ENCODE results near the gene ANKRD34B. TPM values are rescaled to one million over a fixed set of nuclear protein-coding genes. Genes with fewer than 3 reads are reported as not detected.
A peak's percentile ranks its signal among the peaks of the same experiment; 100 is the strongest.

Gene ANKRD34B
- total RNA-seq, 5 donors from 2014 or later (not counting 1 experiment from before 2014, with no cell fraction given): not detected

DNA sequence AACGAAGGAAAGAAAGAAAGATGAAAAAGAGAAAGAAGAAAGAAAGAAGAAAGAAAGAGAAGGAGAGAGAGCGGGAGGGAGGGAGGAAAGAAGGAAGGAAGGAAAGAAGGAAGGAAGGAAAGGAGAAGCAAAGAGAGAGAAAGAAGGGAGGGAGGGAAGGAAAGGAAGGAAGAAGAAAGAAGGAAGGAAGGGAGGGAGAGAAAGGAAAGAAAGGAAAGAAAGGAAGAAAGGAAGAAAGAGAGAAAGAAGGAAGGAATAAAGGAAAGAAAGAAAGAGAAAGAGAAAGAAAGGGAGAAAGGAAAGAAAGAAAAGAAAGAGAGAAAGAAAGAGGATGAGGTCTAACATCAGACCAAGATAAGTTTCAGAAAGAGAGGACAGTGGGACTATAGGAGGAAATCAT, 9.0 kb upstream of the ANKRD34B start:
- POLR2A ChIA-PET: no interaction called here
- Mint-ChIP-seq H3K27ac (no peak overlapping the region), H3K9me3 (peaks cover 0 to 6% (median 2%) of the 10 kb centered on the region in 3 donors), H3K27me3 (peaks cover 17 to 19% of the 10 kb centered on the region in 2 donors), H3K4me1 (peaks cover 0 to 3% (median 0%) of the 10 kb centered on the region in 3 donors), H3K4me3 (no peak overlapping the region), H3K36me3 (no peaks in the 10 kb centered on the region)
- Histone ChIP-seq H3K36me3 (ENCODE audit: control insufficient read depth in 2 of 2, extremely low read depth in 1 of 2, insufficient read depth in 1 of 2, low read length in 1 of 2) (no peaks in the 10 kb centered on the region), H3K27me3 (replicated peaks in 1 of 2; ENCODE audit: control insufficient read depth in 2 of 2, extremely low read depth in 1 of 2, insufficient read depth in 2 of 2, low read length in 1 of 2) (peaks cover 0 to 7% of the 10 kb centered on the region in 2 experiments), H3K9me3 (no peaks in the 10 kb centered on the region), H3K4me3 (ENCODE audit: control insufficient read depth in 1 of 2, extremely low read depth in 1 of 2, low read length in 1 of 2) (no peak overlapping the region), H3K27ac (ENCODE audit: low read length) (no peak overlapping the region), H3K4me1 (ENCODE audit: control insufficient read depth in 1 of 2, extremely low read depth in 1 of 2, insufficient read depth in 2 of 2, low read length in 2 of 2) (no peaks in the 10 kb centered on the region)
- ATAC-seq (replicated peaks in 1 of 4): no peak
- CTCF ChIA-PET: no interaction called here
- WGBS (ENCODE audit: insufficient coverage): 86% methylated on average over 2 of the region's 2 CpGs
- no peak for DNase-seq

GRCh38 chr5:80577707-80578106, 7.6 kb upstream of the ANKRD34B start:
- CTCF ChIA-PET: interaction anchor here in 1 of 2 donors (0.7 kb wide), 1 partner anchor 96 kb away, joined by 3 read pairs; no protein-coding TSS in a partner anchor
- H3K27ac Mint-ChIP-seq: no peak overlapping the region
- no peak overlapping the region for H3K4me3 Mint-ChIP-seq
- POLR2A ChIA-PET: interaction anchor here in 1 of 2 donors (0.5 kb wide), 1 partner anchor 611 kb away, joined by 4 read pairs; no protein-coding TSS in a partner anchor
- Histone ChIP-seq H3K4me1 (ENCODE audit: control insufficient read depth in 1 of 2, extremely low read depth in 1 of 2, insufficient read depth in 2 of 2, low read length in 2 of 2) (no peaks in the 10 kb centered on the region), H3K27ac (ENCODE audit: low read length) (no peak overlapping the region), H3K36me3 (ENCODE audit: control insufficient read depth in 2 of 2, extremely low read depth in 1 of 2, insufficient read depth in 1 of 2, low read length in 1 of 2) (no peaks in the 10 kb centered on the region), H3K4me3 (ENCODE audit: control insufficient read depth in 1 of 2, extremely low read depth in 1 of 2, low read length in 1 of 2) (no peak overlapping the region), H3K27me3 (replicated peaks in 1 of 2; ENCODE audit: control insufficient read depth in 2 of 2, extremely low read depth in 1 of 2, insufficient read depth in 2 of 2, low read length in 1 of 2) (peaks cover 3 to 6% of the 10 kb centered on the region in 2 experiments), H3K9me3 (no peaks in the 10 kb centered on the region)
- WGBS (ENCODE audit: insufficient coverage): 67% methylated on average over 4 of the region's 5 CpGs
- H3K9me3 Mint-ChIP-seq: peaks cover 0 to 6% (median 2%) of the 10 kb centered on the region in 3 donors
- DNase-seq: no peak
- ATAC-seq (replicated peaks in 1 of 4): no peak
- H3K36me3 Mint-ChIP-seq: no peaks in the 10 kb centered on the region
- H3K27me3 Mint-ChIP-seq: peaks cover 22 to 25% of the 10 kb centered on the region in 2 donors
- peaks cover 0 to 3% (median 0%) of the 10 kb centered on the region in 3 donors for H3K4me1 Mint-ChIP-seq

GRCh38 chr5:80576383-80576782, 6.3 kb upstream of the ANKRD34B start:
- CTCF ChIA-PET: no interaction called here
- Mint-ChIP-seq H3K4me3 (no peak overlapping the region), H3K36me3 (no peaks in the 10 kb centered on the region), H3K27me3 (peaks cover 29 to 34% of the 10 kb centered on the region in 2 donors), H3K27ac (no peak overlapping the region), H3K4me1 (peaks cover 0 to 3% (median 0%) of the 10 kb centered on the region in 3 donors), H3K9me3 (no peaks in the 10 kb centered on the region)
- Histone ChIP-seq H3K27ac (ENCODE audit: low read length) (no peak overlapping the region), H3K9me3 (no peaks in the 10 kb centered on the region), H3K4me3 (ENCODE audit: control insufficient read depth in 1 of 2, extremely low read depth in 1 of 2, low read length in 1 of 2) (no peak overlapping the region), H3K4me1 (ENCODE audit: control insufficient read depth in 1 of 2, extremely low read depth in 1 of 2, insufficient read depth in 2 of 2, low read length in 2 of 2) (no peaks in the 10 kb centered on the region), H3K27me3 (replicated peaks in 1 of 2; ENCODE audit: control insufficient read depth in 2 of 2, extremely low read depth in 1 of 2, insufficient read depth in 2 of 2, low read length in 1 of 2) (peaks cover 9 to 14% of the 10 kb centered on the region in 2 experiments), H3K36me3 (ENCODE audit: control insufficient read depth in 2 of 2, extremely low read depth in 1 of 2, insufficient read depth in 1 of 2, low read length in 1 of 2) (no peaks in the 10 kb centered on the region)
- ATAC-seq (replicated peaks in 1 of 4): no peak
- no CpG with 5 or more reads among the region's 5 CpGs for WGBS (ENCODE audit: insufficient coverage)
- no peak for DNase-seq
- POLR2A ChIA-PET: no interaction called here

- peaks cover 5 to 8% (median 6%) of the 10 kb centered on the region in 3 donors for H3K4me1 Mint-ChIP-seq
- no peaks in the 10 kb centered on the region for H3K9me3 ChIP-seq
- H3K27ac ChIP-seq (ENCODE audit: low read length): no peak overlapping the region
- no peak overlapping the region for H3K4me3 ChIP-seq (ENCODE audit: control insufficient read depth in 1 of 2, extremely low read depth in 1 of 2, low read length in 1 of 2)
- ChIA-PET POLR2A (no interaction called here), CTCF (no interaction called here)
- 100% methylated on average over 1 of the region's 3 CpGs for WGBS (ENCODE audit: insufficient coverage)
- no peak for DNase-seq
- peaks cover 41 to 53% of the 10 kb centered on the region in 2 donors for H3K27me3 Mint-ChIP-seq
- H3K9me3 Mint-ChIP-seq: no peaks in the 10 kb centered on the region
- no peak overlapping the region for H3K4me3 Mint-ChIP-seq
- H3K4me1 ChIP-seq (ENCODE audit: control insufficient read depth in 1 of 2, extremely low read depth in 1 of 2, insufficient read depth in 2 of 2, low read length in 2 of 2): peaks cover 5 to 15% of the 10 kb centered on the region in 2 experiments
- H3K27me3 ChIP-seq (replicated peaks in 1 of 2; ENCODE audit: control insufficient read depth in 2 of 2, extremely low read depth in 1 of 2, insufficient read depth in 2 of 2, low read length in 1 of 2): peaks cover 16 to 43% of the 10 kb centered on the region in 2 experiments
- no peak overlapping the region for H3K27ac Mint-ChIP-seq
- no peaks in the 10 kb centered on the region for H3K36me3 ChIP-seq (ENCODE audit: control insufficient read depth in 2 of 2, extremely low read depth in 1 of 2, insufficient read depth in 1 of 2, low read length in 1 of 2)
- no peak for ATAC-seq (replicated peaks in 1 of 4)
- H3K36me3 Mint-ChIP-seq: no peaks in the 10 kb centered on the region
Measured at GRCh38 chr5:80573062-80573461, 3.0 kb upstream of the ANKRD34B start.

- Histone ChIP-seq H3K4me3 (ENCODE audit: control insufficient read depth in 1 of 2, extremely low read depth in 1 of 2, low read length in 1 of 2) (peak overlapping the region in 1 of 2 donors; percentile 68), H3K4me1 (ENCODE audit: control insufficient read depth in 1 of 2, extremely low read depth in 1 of 2, insufficient read depth in 2 of 2, low read length in 2 of 2) (peaks cover 5 to 15% of the 10 kb centered on the region in 2 experiments), H3K27ac (ENCODE audit: low read length) (no peak overlapping the region), H3K27me3 (replicated peaks in 1 of 2; ENCODE audit: control insufficient read depth in 2 of 2, extremely low read depth in 1 of 2, insufficient read depth in 2 of 2, low read length in 1 of 2) (peaks cover 22 to 50% of the 10 kb centered on the region in 2 experiments), H3K9me3 (no peaks in the 10 kb centered on the region), H3K36me3 (ENCODE audit: control insufficient read depth in 2 of 2, extremely low read depth in 1 of 2, insufficient read depth in 1 of 2, low read length in 1 of 2) (no peaks in the 10 kb centered on the region)
- ChIA-PET CTCF (interaction anchor here in 1 of 2 donors (0.6 kb wide), 1 partner anchor 88 kb away, joined by 3 read pairs; no protein-coding TSS in a partner anchor), POLR2A (interaction anchor here in 1 of 2 donors (0.6 kb wide), 1 partner anchor 555 kb away, joined by 3 read pairs; no protein-coding TSS in a partner anchor)
- WGBS (ENCODE audit: insufficient coverage): 5% methylated on average over 89 of the region's 89 CpGs
- no peaks in the 10 kb centered on the region for H3K9me3 Mint-ChIP-seq
- H3K36me3 Mint-ChIP-seq: no peaks in the 10 kb centered on the region
- H3K27me3 Mint-ChIP-seq: peaks cover 54 to 66% of the 10 kb centered on the region in 2 donors
- no peak overlapping the region for H3K27ac Mint-ChIP-seq
- DNase-seq (no peak), ATAC-seq (replicated peaks in 1 of 4) (no peak)
- H3K4me1 Mint-ChIP-seq: peaks cover 5 to 8% (median 6%) of the 10 kb centered on the region in 3 donors
- H3K4me3 Mint-ChIP-seq: peak overlapping the region in 1 of 3 donors; percentile 57
Measured at GRCh38 chr5:80569086-80569960, 757 bp downstream of the ANKRD34B start.

DNA sequence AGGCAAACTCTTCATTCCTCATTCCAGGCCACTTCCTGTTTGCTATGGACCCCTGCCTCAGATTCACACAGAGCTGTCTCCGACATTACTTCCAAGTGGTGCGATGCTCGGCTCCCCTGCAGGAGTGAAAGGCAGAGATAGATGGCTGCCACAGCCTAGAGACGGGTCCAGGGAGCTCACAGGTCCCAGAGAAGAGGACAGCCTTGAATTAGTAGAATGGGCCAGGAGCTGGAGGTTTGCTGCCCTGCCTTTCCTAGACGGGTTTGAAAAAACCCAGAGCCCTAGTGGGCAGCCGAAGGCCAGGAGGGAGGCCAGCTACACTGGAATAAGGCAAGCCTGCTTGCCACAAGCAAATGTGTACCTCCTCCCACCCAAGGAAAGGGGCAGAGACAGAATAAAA, 1.8 kb downstream of the ANKRD34B start:
- Histone ChIP-seq H3K36me3 (ENCODE audit: control insufficient read depth in 2 of 2, extremely low read depth in 1 of 2, insufficient read depth in 1 of 2, low read length in 1 of 2) (no peaks in the 10 kb centered on the region), H3K27me3 (replicated peaks in 1 of 2; ENCODE audit: control insufficient read depth in 2 of 2, extremely low read depth in 1 of 2, insufficient read depth in 2 of 2, low read length in 1 of 2) (peaks cover 19 to 50% of the 10 kb centered on the region in 2 experiments), H3K4me3 (ENCODE audit: control insufficient read depth in 1 of 2, extremely low read depth in 1 of 2, low read length in 1 of 2) (no peak overlapping the region), H3K27ac (ENCODE audit: low read length) (no peak overlapping the region), H3K9me3 (no peaks in the 10 kb centered on the region), H3K4me1 (ENCODE audit: control insufficient read depth in 1 of 2, extremely low read depth in 1 of 2, insufficient read depth in 2 of 2, low read length in 2 of 2) (peaks cover 5 to 15% of the 10 kb centered on the region in 2 experiments)
- H3K27me3 Mint-ChIP-seq: peaks cover 49 to 64% of the 10 kb centered on the region in 2 donors
- no peaks in the 10 kb centered on the region for H3K9me3 Mint-ChIP-seq
- peaks cover 5 to 8% (median 6%) of the 10 kb centered on the region in 3 donors for H3K4me1 Mint-ChIP-seq
- POLR2A ChIA-PET: no interaction called here
- DNase-seq (no peak), ATAC-seq (replicated peaks in 1 of 4) (no peak)
- no peaks in the 10 kb centered on the region for H3K36me3 Mint-ChIP-seq
- no peak overlapping the region for H3K27ac Mint-ChIP-seq
- CTCF ChIA-PET: no interaction called here
- peak overlapping the region in 1 of 3 donors; percentile 57 for H3K4me3 Mint-ChIP-seq
- WGBS (ENCODE audit: insufficient coverage): 100% methylated on average over 3 of the region's 6 CpGs

Data from T-cell (primary cell).